ENCODE results near the gene KLHL2.

GRCh38 chr4:165191814-165192499 is 15.4 kb upstream of the KLHL2 start:
- no peak for TF ChIP-seq POLR2AphosphoS5 (IDR thresholded peaks at IDR 0.05; ENCODE audit: low read depth)
- no peak for TF ChIP-seq CTCF (conservative IDR thresholded peaks at IDR 0.05; ENCODE audit: low read depth in 2 of 2)

All from GM23338 (cell line).